ENCODE measurements around the gene ZNF512B.
A peak's percentile ranks its signal among the peaks of the same experiment; 100 is the strongest.
"Not testable (repeated sequence)": the region's sequence is repeated elsewhere in the genome, so short reads cannot be mapped to it uniquely, and the experiment has no call there.

ZNF512B gene

DNA sequence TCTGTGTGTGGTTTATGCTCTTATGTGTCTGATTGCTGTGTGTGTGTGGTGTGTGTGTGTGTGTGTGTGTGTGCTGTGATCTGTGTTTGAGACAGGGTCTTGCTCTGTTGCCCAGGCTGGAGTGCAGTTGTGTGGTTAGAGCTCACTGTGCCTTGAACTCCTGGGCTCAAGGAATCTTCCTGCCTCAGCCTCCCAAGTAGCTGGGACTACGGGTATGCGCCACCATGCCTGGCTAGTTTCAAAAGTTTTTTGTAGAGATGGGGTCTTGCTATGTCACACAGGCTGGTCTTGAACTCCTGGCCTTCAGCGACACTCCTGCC lies 3.4 kb upstream of the ZNF512B start:
- Mint-ChIP-seq H3K4me1 (peaks cover 27% of the 10 kb centered on the region), H3K4me3 (no peak overlapping the region)

DNA sequence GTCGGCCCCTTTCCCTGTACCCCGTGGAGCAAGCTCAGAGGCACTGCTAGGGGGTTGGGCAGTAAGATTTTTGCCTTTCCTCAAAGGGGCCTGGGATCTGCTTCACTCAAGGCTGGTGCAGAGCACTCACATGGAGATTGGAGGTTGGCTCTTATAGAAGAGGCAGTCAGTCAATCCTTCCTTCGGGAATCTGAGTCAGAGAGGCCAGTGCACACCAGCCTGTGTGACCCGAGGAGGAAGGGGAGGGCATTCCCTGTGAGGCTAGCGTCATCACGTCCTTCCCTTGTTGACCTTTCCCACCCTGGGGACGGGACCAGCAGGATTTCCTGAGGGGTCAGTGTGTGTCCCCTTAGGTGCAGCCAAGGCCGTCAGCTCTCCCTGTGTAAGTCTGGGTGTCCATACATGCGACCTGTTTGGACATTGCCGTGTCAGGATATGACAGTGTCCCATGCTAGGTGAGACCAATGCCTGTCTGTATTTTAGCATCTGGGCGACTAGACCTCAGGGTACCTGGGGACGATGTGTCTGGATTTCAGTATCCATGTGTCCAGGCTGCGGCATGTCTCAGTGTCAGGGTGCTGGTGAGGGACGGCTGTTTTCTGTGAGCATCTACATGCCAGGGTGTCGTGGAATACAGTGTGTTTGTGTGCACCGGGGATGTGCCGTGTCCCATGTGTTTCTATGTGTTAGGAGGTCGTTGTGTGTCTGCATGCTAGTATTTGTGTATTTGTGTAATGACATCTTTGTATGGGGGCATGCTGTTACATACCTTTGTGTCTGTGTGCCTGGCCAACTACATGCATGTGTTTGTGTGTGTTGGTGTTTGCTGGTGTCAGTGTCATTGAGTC lies 2.8 kb upstream of the ZNF512B start:
- H3K4me1 Mint-ChIP-seq = peaks cover 25% of the 10 kb centered on the region
- DNase-seq (ENCODE audit: low spot score in 2 of 2) = peak in 1 of 2 donors; percentile 11
- no peak for ATAC-seq (ENCODE audit: low read depth)
- no peaks in the 10 kb centered on the region for H3K9me3 Mint-ChIP-seq
- H3K27ac Mint-ChIP-seq = no peak overlapping the region
- H3K4me3 Mint-ChIP-seq = no peak overlapping the region
- peaks cover 12% of the 10 kb centered on the region for H3K36me3 Mint-ChIP-seq
- H3K27me3 Mint-ChIP-seq = peaks cover 4% of the 10 kb centered on the region

More for the DNA sequence above, 3.4 kb upstream of the ZNF512B start:
- DNase-seq (ENCODE audit: low spot score in 2 of 2) = no peak
- H3K27me3 Mint-ChIP-seq = peaks cover 4% of the 10 kb centered on the region
- H3K9me3 Mint-ChIP-seq = no peaks in the 10 kb centered on the region
- H3K27ac Mint-ChIP-seq = no peak overlapping the region
- ATAC-seq (ENCODE audit: low read depth) = no peak
- peaks cover 12% of the 10 kb centered on the region for H3K36me3 Mint-ChIP-seq

GRCh38 chr20:63971960-63972311 lies 2.2 kb upstream of the ZNF512B start:
- Mint-ChIP-seq H3K4me1 (peaks cover 24% of the 10 kb centered on the region), H3K36me3 (peaks cover 12% of the 10 kb centered on the region)
- not testable (repeated sequence) for H3K4me3 Mint-ChIP-seq; DNase-seq (ENCODE audit: low spot score in 2 of 2); ATAC-seq (ENCODE audit: low read depth); H3K27ac Mint-ChIP-seq; H3K27me3 Mint-ChIP-seq; H3K9me3 Mint-ChIP-seq

GRCh38 chr20:63970714-63971431 lies 1.1 kb upstream of the ZNF512B start:
- Mint-ChIP-seq H3K4me3 (peak overlapping the region; percentile 83), H3K27me3 (peaks cover 4% of the 10 kb centered on the region), H3K27ac (peak overlapping the region; percentile 84), H3K9me3 (peaks cover 3% of the 10 kb centered on the region), H3K4me1 (peaks cover 16% of the 10 kb centered on the region), H3K36me3 (peaks cover 8% of the 10 kb centered on the region)
- ATAC-seq (ENCODE audit: low read depth) (no peak), DNase-seq (ENCODE audit: low spot score in 2 of 2) (no peak)

DNA sequence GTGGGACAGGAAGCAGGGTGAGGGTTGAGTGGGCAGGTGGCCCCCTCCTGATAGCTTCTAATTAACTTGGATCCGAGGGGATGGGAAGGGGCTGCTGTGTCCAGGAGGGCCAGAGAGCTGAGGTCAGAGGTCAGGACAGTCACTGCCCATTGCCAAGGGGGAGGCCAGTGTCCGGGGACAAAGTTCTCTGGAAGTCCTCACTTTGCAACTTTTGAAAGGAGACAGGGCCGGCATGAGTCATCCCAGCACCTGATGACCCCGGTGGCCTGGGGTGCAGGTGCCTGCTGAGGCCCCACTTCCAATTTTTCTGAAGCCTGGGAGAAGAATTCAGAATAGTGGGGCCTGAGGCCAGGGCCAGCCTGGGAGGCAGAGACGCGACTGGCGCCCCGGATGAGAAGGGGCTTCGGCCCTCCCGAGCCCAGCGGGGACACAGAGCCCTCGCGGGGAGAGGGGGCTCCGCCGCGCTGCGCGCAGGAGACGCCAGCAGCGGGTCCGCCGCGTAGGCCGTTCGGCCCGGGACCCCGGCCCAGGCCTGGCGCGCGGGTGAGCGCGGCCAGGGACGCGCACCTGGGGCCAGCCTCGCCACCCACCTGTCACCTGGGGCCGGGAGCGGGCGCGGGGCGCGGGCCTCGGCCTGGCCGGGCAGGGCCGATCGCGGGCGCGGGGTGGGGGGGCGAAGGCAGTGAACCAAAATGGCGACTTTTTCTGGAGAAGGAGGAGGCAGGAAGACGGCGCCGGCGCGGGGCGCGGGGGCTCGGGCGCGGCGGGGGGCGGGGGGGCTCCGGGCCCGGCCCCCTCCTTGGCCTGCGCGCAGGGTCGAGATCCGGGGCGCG lies 586 bp downstream of the ZNF512B start:
- peak; percentile 35 for ATAC-seq (ENCODE audit: low read depth)
- Mint-ChIP-seq H3K4me3 (peak overlapping the region; percentile 83), H3K27ac (peak overlapping the region; percentile 53), H3K9me3 (peaks cover 3% of the 10 kb centered on the region), H3K27me3 (peaks cover 4% of the 10 kb centered on the region), H3K36me3 (peaks cover 8% of the 10 kb centered on the region), H3K4me1 (peaks cover 16% of the 10 kb centered on the region)
- DNase-seq (ENCODE audit: low spot score in 2 of 2) = no peak

DNA sequence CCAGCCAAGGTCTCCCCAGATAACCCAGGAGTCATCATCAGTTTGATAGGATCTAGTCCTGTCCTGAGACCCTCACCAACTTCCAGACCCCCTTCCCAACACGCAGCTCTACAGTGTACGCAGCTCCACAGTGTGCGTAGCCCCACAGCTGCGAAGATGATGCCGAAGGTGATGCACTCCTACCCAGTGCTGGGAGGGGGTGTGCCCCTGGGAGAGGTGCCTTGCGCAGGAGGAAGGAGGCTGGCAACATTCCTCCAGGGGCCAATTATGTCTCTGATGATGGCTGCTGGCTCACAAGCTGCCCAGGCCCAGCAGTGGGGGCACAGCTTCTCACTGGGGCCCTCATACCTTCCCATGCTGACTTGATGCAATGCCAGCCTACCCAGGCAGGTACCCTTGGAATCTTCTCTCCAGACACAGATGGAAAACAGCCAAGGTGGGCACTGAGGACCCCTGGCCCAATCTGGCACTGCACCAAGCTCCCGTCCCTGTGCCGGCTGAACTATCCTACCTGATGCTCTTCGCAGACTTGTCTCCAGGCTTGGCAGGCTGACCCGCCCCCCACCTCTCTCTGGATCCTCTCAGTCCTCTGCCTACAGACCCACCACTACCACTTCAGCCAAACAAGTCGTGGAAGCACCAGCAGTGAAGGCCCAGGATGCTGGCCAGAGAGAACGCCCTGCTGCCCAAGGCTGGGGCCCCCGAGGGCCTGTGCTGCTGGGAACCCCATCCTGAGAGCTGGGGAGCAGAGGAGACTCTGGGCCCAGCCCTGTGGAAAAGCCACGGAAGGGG lies 1.4 kb downstream of the ZNF512B start:
- DNase-seq (ENCODE audit: low spot score in 2 of 2) (no peak), ATAC-seq (ENCODE audit: low read depth) (no peak)
- peak overlapping the region; percentile 83 for H3K4me3 Mint-ChIP-seq
- peaks cover 5% of the 10 kb centered on the region for H3K36me3 Mint-ChIP-seq
- peaks cover 3% of the 10 kb centered on the region for H3K9me3 Mint-ChIP-seq
- H3K27ac Mint-ChIP-seq = peak overlapping the region; percentile 53
- peaks cover 11% of the 10 kb centered on the region for H3K4me1 Mint-ChIP-seq
- peaks cover 4% of the 10 kb centered on the region for H3K27me3 Mint-ChIP-seq

GRCh38 chr20:63967330-63968135 lies 2.2 kb downstream of the ZNF512B start:
- Mint-ChIP-seq H3K36me3 (peaks cover 8% of the 10 kb centered on the region), H3K4me3 (no peak overlapping the region), H3K9me3 (peaks cover 3% of the 10 kb centered on the region), H3K27me3 (peaks cover 4% of the 10 kb centered on the region), H3K27ac (no peak overlapping the region), H3K4me1 (peaks cover 11% of the 10 kb centered on the region)
- ATAC-seq (ENCODE audit: low read depth) = no peak
- DNase-seq (ENCODE audit: low spot score in 2 of 2) = no peak

GRCh38 chr20:63966944-63967322 lies 2.8 kb downstream of the ZNF512B start:
- peaks cover 11% of the 10 kb centered on the region for H3K4me1 Mint-ChIP-seq
- H3K4me3 Mint-ChIP-seq = no peak overlapping the region
- H3K27ac Mint-ChIP-seq = no peak overlapping the region
- ATAC-seq (ENCODE audit: low read depth) = no peak
- H3K36me3 Mint-ChIP-seq = peaks cover 10% of the 10 kb centered on the region
- DNase-seq (ENCODE audit: low spot score in 2 of 2) = no peak
- peaks cover 4% of the 10 kb centered on the region for H3K27me3 Mint-ChIP-seq
- peaks cover 3% of the 10 kb centered on the region for H3K9me3 Mint-ChIP-seq

GRCh38 chr20:63966172-63966943 lies 3.4 kb downstream of the ZNF512B start:
- peaks cover 4% of the 10 kb centered on the region for H3K27me3 Mint-ChIP-seq
- no peak overlapping the region for H3K4me3 Mint-ChIP-seq
- H3K27ac Mint-ChIP-seq = no peak overlapping the region
- DNase-seq (ENCODE audit: low spot score in 2 of 2) = no peak
- ATAC-seq (ENCODE audit: low read depth) = no peak
- H3K9me3 Mint-ChIP-seq = peaks cover 3% of the 10 kb centered on the region
- H3K36me3 Mint-ChIP-seq = peaks cover 13% of the 10 kb centered on the region
- peaks cover 11% of the 10 kb centered on the region for H3K4me1 Mint-ChIP-seq

GRCh38 chr20:63964412-63964811 lies 5.3 kb downstream of the ZNF512B start:
- no peak for DNase-seq (ENCODE audit: low spot score in 2 of 2)
- Mint-ChIP-seq H3K4me1 (peaks cover 5% of the 10 kb centered on the region), H3K36me3 (peaks cover 14% of the 10 kb centered on the region), H3K27me3 (no peaks in the 10 kb centered on the region), H3K4me3 (no peak overlapping the region), H3K27ac (no peak overlapping the region), H3K9me3 (peaks cover 3% of the 10 kb centered on the region)
- ATAC-seq (ENCODE audit: low read depth) = no peak

DNA sequence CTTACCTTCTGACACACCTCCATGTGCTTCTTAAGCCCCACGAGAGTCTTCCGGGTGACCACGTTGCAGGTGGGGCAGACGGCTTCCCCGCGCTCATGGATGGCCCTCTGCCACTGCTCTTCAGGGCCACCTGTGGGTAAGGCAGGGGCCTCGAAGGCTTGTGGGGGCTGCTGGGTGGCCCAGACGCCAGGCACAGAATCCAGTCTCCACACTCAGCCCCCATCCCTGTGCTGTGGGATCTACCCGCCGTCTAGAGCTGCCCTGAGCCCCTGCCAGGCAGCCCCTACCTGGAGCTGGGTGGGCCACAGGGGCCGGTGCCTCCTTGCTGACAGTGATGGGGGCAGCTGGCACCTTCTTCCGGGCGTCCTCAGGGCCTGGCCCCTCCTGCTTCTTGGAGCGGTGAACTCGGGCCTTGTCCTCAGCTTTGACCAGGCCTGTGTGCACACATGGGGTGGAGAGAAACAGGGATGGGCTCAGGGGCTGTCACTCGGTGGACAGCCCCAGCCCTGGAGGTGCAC lies 5.9 kb downstream of the ZNF512B start:
- ATAC-seq (ENCODE audit: low read depth) = no peak
- H3K4me3 Mint-ChIP-seq = no peak overlapping the region
- peaks cover 4% of the 10 kb centered on the region for H3K4me1 Mint-ChIP-seq
- peaks cover 3% of the 10 kb centered on the region for H3K9me3 Mint-ChIP-seq
- H3K27ac Mint-ChIP-seq = no peak overlapping the region
- DNase-seq (ENCODE audit: low spot score in 2 of 2) = no peak
- H3K36me3 Mint-ChIP-seq = peaks cover 14% of the 10 kb centered on the region
- H3K27me3 Mint-ChIP-seq = no peaks in the 10 kb centered on the region

GRCh38 chr20:63963348-63963741 lies 6.4 kb downstream of the ZNF512B start:
- Mint-ChIP-seq H3K27me3 (no peaks in the 10 kb centered on the region), H3K27ac (no peak overlapping the region), H3K4me1 (no peaks in the 10 kb centered on the region), H3K4me3 (no peak overlapping the region), H3K36me3 (peaks cover 14% of the 10 kb centered on the region), H3K9me3 (peaks cover 3% of the 10 kb centered on the region)
- no peak for ATAC-seq (ENCODE audit: low read depth)
- no peak for DNase-seq (ENCODE audit: low spot score in 2 of 2)
